HFFc6 (cell line): ENCODE data around the gene RNF5. TPM values are rescaled to one million over a fixed set of nuclear protein-coding genes. Genes with fewer than 3 reads are reported as not detected.

Experiments used
- DNase-seq: peaks from one replicate; pipeline ENCODE4 v3.0.0-alpha.2; 2018
- H3K27ac Mint-ChIP-seq: 2 replicates; pipeline ENCODE4 v1.8.0; 2020; ENCODE audit warnings: mild to moderate bottlenecking, mixed read lengths
- H3K27me3 Mint-ChIP-seq: 2 replicates; pipeline ENCODE4 v1.8.0; 2021; ENCODE audit warnings: mild to moderate bottlenecking, moderate library complexity, mixed read lengths; ENCODE audit not compliant: insufficient read depth
- H3K36me3 Mint-ChIP-seq: 2 replicates; pipeline ENCODE4 v1.8.0; 2021; ENCODE audit warnings: low read depth, mixed read lengths
- H3K4me1 Mint-ChIP-seq: 2 replicates; pipeline ENCODE4 v1.8.0; 2020; ENCODE audit warnings: low read depth, mixed read lengths
- H3K4me3 Mint-ChIP-seq: 2 replicates; pipeline ENCODE4 v1.8.0; 2020; ENCODE audit warnings: mild to moderate bottlenecking, moderate library complexity, mixed read lengths
- H3K9me3 Mint-ChIP-seq: 2 replicates; pipeline ENCODE4 v1.8.0; 2020; ENCODE audit warnings: mild to moderate bottlenecking, mixed read lengths
- microRNA-seq: library from miRNA; unstranded; fragments of <30 nt; microRNA quantifications from one replicate; pipeline ENCODE4, GENCODE V29; 2019
- total RNA-seq, 6 experiments: library from RNA; stranded (reverse); fragmentation: NEBNext Ultra II Directional; extraction: Animal tissue kit (Norgen Biotek cat#: 25700); gene quantifications; 2 replicates in 1 of 6; 3 replicates in 5 of 6; pipeline ENCODE4 v1.2.3, GENCODE V29; 2021
- TF ChIP-seq, protein P1 (sequence below): fragments of 200-600 bp; sonication (generic); IDR thresholded peaks from 2 replicates; pipeline ENCODE4 v1.5.0; 2021; ENCODE audit warnings: antibody characterized with exemption, mild to moderate bottlenecking

RNF5 gene
- total RNA-seq, 6 experiments from 2014 or later = 30.0 to 37.4 (median 34.7) TPM

- Mint-ChIP-seq H3K36me3 (no peaks in the 10 kb centered on the region), H3K9me3 (no peaks in the 10 kb centered on the region), H3K27ac (no peak overlapping the region), H3K27me3 (peaks cover 44% of the 10 kb centered on the region), H3K4me3 (no peak overlapping the region), H3K4me1 (0 out of 2 replicates have a peak, but pooled peaks cover 7% of the 10 kb centered on the region)
- DNase-seq = no peak
- TF ChIP-seq, protein P1, sequence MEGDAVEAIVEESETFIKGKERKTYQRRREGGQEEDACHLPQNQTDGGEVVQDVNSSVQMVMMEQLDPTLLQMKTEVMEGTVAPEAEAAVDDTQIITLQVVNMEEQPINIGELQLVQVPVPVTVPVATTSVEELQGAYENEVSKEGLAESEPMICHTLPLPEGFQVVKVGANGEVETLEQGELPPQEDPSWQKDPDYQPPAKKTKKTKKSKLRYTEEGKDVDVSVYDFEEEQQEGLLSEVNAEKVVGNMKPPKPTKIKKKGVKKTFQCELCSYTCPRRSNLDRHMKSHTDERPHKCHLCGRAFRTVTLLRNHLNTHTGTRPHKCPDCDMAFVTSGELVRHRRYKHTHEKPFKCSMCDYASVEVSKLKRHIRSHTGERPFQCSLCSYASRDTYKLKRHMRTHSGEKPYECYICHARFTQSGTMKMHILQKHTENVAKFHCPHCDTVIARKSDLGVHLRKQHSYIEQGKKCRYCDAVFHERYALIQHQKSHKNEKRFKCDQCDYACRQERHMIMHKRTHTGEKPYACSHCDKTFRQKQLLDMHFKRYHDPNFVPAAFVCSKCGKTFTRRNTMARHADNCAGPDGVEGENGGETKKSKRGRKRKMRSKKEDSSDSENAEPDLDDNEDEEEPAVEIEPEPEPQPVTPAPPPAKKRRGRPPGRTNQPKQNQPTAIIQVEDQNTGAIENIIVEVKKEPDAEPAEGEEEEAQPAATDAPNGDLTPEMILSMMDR = no peak
Observed at GRCh38 chr6:32222333-32223230, 44.4 kb downstream of the RNF5 start.

GRCh38 chr6:32223258-32224235 is 45.3 kb downstream of the RNF5 start, which contains the start of gene NOTCH4:
Gene NOTCH4 (minus strand): TSS chr6:32224067. CDS start chr6:32223928, 139 bp downstream.
- H3K4me1 Mint-ChIP-seq = 0 out of 2 replicates have a peak, but pooled peaks cover 7% of the 10 kb centered on the region
- H3K27me3 Mint-ChIP-seq = peaks cover 37% of the 10 kb centered on the region
- H3K9me3 Mint-ChIP-seq = no peaks in the 10 kb centered on the region

GRCh38 chr6:32224696-32225095 is 46.5 kb downstream of the RNF5 start:
- Mint-ChIP-seq H3K27me3 (peaks cover 30% of the 10 kb centered on the region), H3K27ac (no peak overlapping the region), H3K9me3 (no peaks in the 10 kb centered on the region), H3K4me3 (no peak overlapping the region), H3K4me1 (0 out of 2 replicates have a peak, but pooled peaks cover 7% of the 10 kb centered on the region), H3K36me3 (no peaks in the 10 kb centered on the region)
- no peak for DNase-seq
- TF ChIP-seq, protein P1 = no peak

More at GRCh38 chr6:32223258-32224235, 45.3 kb downstream of the RNF5 start, which contains the start of gene NOTCH4:
- Mint-ChIP-seq H3K36me3 (no peaks in the 10 kb centered on the region), H3K27ac (no peak within 1 kb of the TSS), H3K4me3 (no peak within 1 kb of the TSS)
- TF ChIP-seq, protein P1 = no peak
- no peak for DNase-seq

- Mint-ChIP-seq H3K36me3 (no peaks in the 10 kb centered on the region), H3K9me3 (no peaks in the 10 kb centered on the region), H3K27me3 (peaks cover 16% of the 10 kb centered on the region), H3K4me1 (0 out of 2 replicates have a peak, but pooled peaks cover 7% of the 10 kb centered on the region), H3K4me3 (no peak overlapping the region), H3K27ac (no peak overlapping the region)
- DNase-seq = no peak
- TF ChIP-seq, protein P1 = no peak
Observed at GRCh38 chr6:32226434-32226833, 48.2 kb downstream of the RNF5 start.

Small RNA genes lying within 50 kb of the gene (microRNA-seq; reads per million reads assigned to microRNA genes)
- gene MIR6721 (9.3 reads per million, percentile 7 among the genes with 10 or more reads in this experiment), gene MIR6833 (not detected)

Other genes starting within 250 kb of the RNF5 start
- 1 to 10 TPM in 2 of 6 experiments, under 1 TPM in 3, not detected in 1; 0.33 to 1.3 (median 0.81) TPM for gene CFB, start 232.3 kb upstream of the RNF5 start, total RNA-seq
- 10 to 100 TPM; 63.4 to 87.0 (median 78.7) TPM for gene NELFE, start 219.4 kb upstream of the RNF5 start, total RNA-seq
- 10 to 100 TPM; 74.0 to 83.3 (median 77.8) TPM for gene SKIC2, start 219.2 kb upstream of the RNF5 start, total RNA-seq
- 10 to 100 TPM; 14.1 to 20.5 (median 16.5) TPM for gene DXO, start 206.3 kb upstream of the RNF5 start, total RNA-seq
- gene C4A, start 196.3 kb upstream of the RNF5 start, total RNA-seq = 1 to 10 TPM; 1.2 to 3.2 (median 2.0) TPM
- 1 to 10 TPM; 1.5 to 2.5 (median 2.0) TPM for gene C4B, start 163.6 kb upstream of the RNF5 start, total RNA-seq
- under 1 TPM in 1 of 6 experiments, not detected in 5; 0.17 TPM for gene CYP21A2, start 140.0 kb upstream of the RNF5 start, total RNA-seq
- gene TNXB, start 69.1 kb upstream of the RNF5 start, total RNA-seq = 1 to 10 TPM in 1 of 6 experiments, under 1 TPM in 5; 0.28 to 1.4 (median 0.83) TPM
- gene ATF6B, start 50.2 kb upstream of the RNF5 start, total RNA-seq = 10 to 100 TPM; 80.0 to 96.2 (median 88.7) TPM
- 1 to 10 TPM; 4.3 to 6.0 (median 4.9) TPM for gene FKBPL, start 48.1 kb upstream of the RNF5 start, total RNA-seq
- gene PRRT1, start 26.5 kb upstream of the RNF5 start, total RNA-seq = 1 to 10 TPM; 2.6 to 5.8 (median 5.1) TPM
- 10 to 100 TPM; 15.9 to 21.7 (median 18.6) TPM for gene PPT2, start 24.3 kb upstream of the RNF5 start, total RNA-seq
- gene EGFL8, start 13.8 kb upstream of the RNF5 start, total RNA-seq = 1 to 10 TPM; 3.5 to 4.4 (median 3.7) TPM
- gene AGPAT1, start 2.3 kb upstream of the RNF5 start, total RNA-seq = 100 to 1,000 TPM in 5 of 6 experiments, 10 to 100 TPM in 1; 88.8 to 114 (median 104) TPM
- 1 to 10 TPM; 6.2 to 7.6 (median 6.5) TPM for gene AGER, start 5.8 kb downstream of the RNF5 start, total RNA-seq
- 10 to 100 TPM; 50.7 to 61.4 (median 56.2) TPM for gene PBX2, start 11.8 kb downstream of the RNF5 start, total RNA-seq
- gene GPSM3, start 14.2 kb downstream of the RNF5 start, total RNA-seq = 10 to 100 TPM in 1 of 6 experiments, 1 to 10 TPM in 5; 4.0 to 10.1 (median 7.6) TPM
- gene NOTCH4, start 45.7 kb downstream of the RNF5 start, total RNA-seq = under 1 TPM; 0.29 to 0.68 (median 0.48) TPM
- not detected for gene TSBP1, start 193.5 kb downstream of the RNF5 start, total RNA-seq
- gene BTNL2, start 228.8 kb downstream of the RNF5 start, total RNA-seq = not detected